ENCODE results near the gene PPP2R5A. TPM values are rescaled to one million over a fixed set of nuclear protein-coding genes. Genes with fewer than 3 reads are reported as not detected.
A peak's percentile ranks its signal among the peaks of the same experiment; 100 is the strongest.

The PPP2R5A gene
- total RNA-seq, 1 experiment from 2014 or later, result 65.3 TPM

GRCh38 chr1:212256369-212256768, 28.8 kb upstream of the PPP2R5A start:
- DNase-seq, result no peak
- Histone ChIP-seq H3K27me3 (ENCODE audit: control insufficient read depth, insufficient read depth, low read length) (no peaks in the 10 kb centered on the region), H3K36me3 (replicated peaks; ENCODE audit: control insufficient read depth, insufficient read depth, low read length) (no peaks in the 10 kb centered on the region), H3K4me3 (ENCODE audit: insufficient read depth, low read depth, low read length) (no peak overlapping the region)

- Histone ChIP-seq H3K4me3 (ENCODE audit: insufficient read depth, low read depth, low read length) (no peak overlapping the region), H3K27me3 (ENCODE audit: control insufficient read depth, insufficient read depth, low read length) (no peaks in the 10 kb centered on the region), H3K36me3 (replicated peaks; ENCODE audit: control insufficient read depth, insufficient read depth, low read length) (no peaks in the 10 kb centered on the region)
- DNase-seq, result no peak
Observed at GRCh38 chr1:212257157-212257556, 28.1 kb upstream of the PPP2R5A start.

GRCh38 chr1:212259693-212260480, 25.3 kb upstream of the PPP2R5A start:
- Histone ChIP-seq H3K27me3 (ENCODE audit: control insufficient read depth, insufficient read depth, low read length) (no peaks in the 10 kb centered on the region), H3K36me3 (replicated peaks; ENCODE audit: control insufficient read depth, insufficient read depth, low read length) (no peaks in the 10 kb centered on the region), H3K4me3 (ENCODE audit: insufficient read depth, low read depth, low read length) (no peak overlapping the region)
- DNase-seq, result no peak

GRCh38 chr1:212260557-212261355, 24.5 kb upstream of the PPP2R5A start:
- H3K36me3 ChIP-seq (replicated peaks; ENCODE audit: control insufficient read depth, insufficient read depth, low read length), result no peaks in the 10 kb centered on the region
- no peak for DNase-seq
- H3K4me3 ChIP-seq (ENCODE audit: insufficient read depth, low read depth, low read length), result no peak overlapping the region
- H3K27me3 ChIP-seq (ENCODE audit: control insufficient read depth, insufficient read depth, low read length), result no peaks in the 10 kb centered on the region

- DNase-seq, result no peak
- H3K36me3 ChIP-seq (replicated peaks; ENCODE audit: control insufficient read depth, insufficient read depth, low read length), result no peaks in the 10 kb centered on the region
- H3K4me3 ChIP-seq (ENCODE audit: insufficient read depth, low read depth, low read length), result no peak overlapping the region
- no peaks in the 10 kb centered on the region for H3K27me3 ChIP-seq (ENCODE audit: control insufficient read depth, insufficient read depth, low read length)
Observed at GRCh38 chr1:212261361-212261929, 23.8 kb upstream of the PPP2R5A start.

GRCh38 chr1:212267017-212267416, 18.2 kb upstream of the PPP2R5A start:
- no peak overlapping the region for H3K4me3 ChIP-seq (ENCODE audit: insufficient read depth, low read depth, low read length)
- DNase-seq, result no peak
- H3K27me3 ChIP-seq (ENCODE audit: control insufficient read depth, insufficient read depth, low read length), result no peaks in the 10 kb centered on the region
- H3K36me3 ChIP-seq (replicated peaks; ENCODE audit: control insufficient read depth, insufficient read depth, low read length), result no peaks in the 10 kb centered on the region

GRCh38 chr1:212267460-212267859, 17.8 kb upstream of the PPP2R5A start:
- no peak for DNase-seq
- H3K36me3 ChIP-seq (replicated peaks; ENCODE audit: control insufficient read depth, insufficient read depth, low read length), result no peaks in the 10 kb centered on the region
- no peak overlapping the region for H3K4me3 ChIP-seq (ENCODE audit: insufficient read depth, low read depth, low read length)
- H3K27me3 ChIP-seq (ENCODE audit: control insufficient read depth, insufficient read depth, low read length), result no peaks in the 10 kb centered on the region

GRCh38 chr1:212269306-212269705, 15.9 kb upstream of the PPP2R5A start:
- H3K36me3 ChIP-seq (replicated peaks; ENCODE audit: control insufficient read depth, insufficient read depth, low read length), result no peaks in the 10 kb centered on the region
- peak; percentile 43 for DNase-seq
- H3K4me3 ChIP-seq (ENCODE audit: insufficient read depth, low read depth, low read length), result no peak overlapping the region
- no peaks in the 10 kb centered on the region for H3K27me3 ChIP-seq (ENCODE audit: control insufficient read depth, insufficient read depth, low read length)

GRCh38 chr1:212270564-212270963, 14.6 kb upstream of the PPP2R5A start:
- Histone ChIP-seq H3K27me3 (ENCODE audit: control insufficient read depth, insufficient read depth, low read length) (no peaks in the 10 kb centered on the region), H3K4me3 (ENCODE audit: insufficient read depth, low read depth, low read length) (no peak overlapping the region), H3K36me3 (replicated peaks; ENCODE audit: control insufficient read depth, insufficient read depth, low read length) (no peaks in the 10 kb centered on the region)
- no peak for DNase-seq

- Histone ChIP-seq H3K27me3 (ENCODE audit: control insufficient read depth, insufficient read depth, low read length) (no peaks in the 10 kb centered on the region), H3K36me3 (replicated peaks; ENCODE audit: control insufficient read depth, insufficient read depth, low read length) (no peaks in the 10 kb centered on the region), H3K4me3 (ENCODE audit: insufficient read depth, low read depth, low read length) (no peak overlapping the region)
- DNase-seq, result no peak
Observed at GRCh38 chr1:212271234-212271633, 14.0 kb upstream of the PPP2R5A start.

- H3K36me3 ChIP-seq (replicated peaks; ENCODE audit: control insufficient read depth, insufficient read depth, low read length), result no peaks in the 10 kb centered on the region
- H3K27me3 ChIP-seq (ENCODE audit: control insufficient read depth, insufficient read depth, low read length), result no peaks in the 10 kb centered on the region
- no peak for DNase-seq
- H3K4me3 ChIP-seq (ENCODE audit: insufficient read depth, low read depth, low read length), result no peak overlapping the region
Observed at GRCh38 chr1:212271823-212272485, 13.3 kb upstream of the PPP2R5A start.

GRCh38 chr1:212281590-212281989, 3.6 kb upstream of the PPP2R5A start:
- Histone ChIP-seq H3K27me3 (ENCODE audit: control insufficient read depth, insufficient read depth, low read length) (no peaks in the 10 kb centered on the region), H3K36me3 (replicated peaks; ENCODE audit: control insufficient read depth, insufficient read depth, low read length) (no peaks in the 10 kb centered on the region), H3K4me3 (ENCODE audit: insufficient read depth, low read depth, low read length) (no peak overlapping the region)
- DNase-seq, result no peak

GRCh38 chr1:212283741-212284140, 1.5 kb upstream of the PPP2R5A start:
- Histone ChIP-seq H3K4me3 (ENCODE audit: insufficient read depth, low read depth, low read length) (no peak overlapping the region), H3K27me3 (ENCODE audit: control insufficient read depth, insufficient read depth, low read length) (no peaks in the 10 kb centered on the region), H3K36me3 (replicated peaks; ENCODE audit: control insufficient read depth, insufficient read depth, low read length) (no peaks in the 10 kb centered on the region)
- no peak for DNase-seq

GRCh38 chr1:212284332-212284743, 872 bp upstream of the PPP2R5A start:
- DNase-seq, result no peak
- no peaks in the 10 kb centered on the region for H3K27me3 ChIP-seq (ENCODE audit: control insufficient read depth, insufficient read depth, low read length)
- H3K4me3 ChIP-seq (ENCODE audit: insufficient read depth, low read depth, low read length), result peak overlapping the region; percentile 85
- no peaks in the 10 kb centered on the region for H3K36me3 ChIP-seq (replicated peaks; ENCODE audit: control insufficient read depth, insufficient read depth, low read length)

All from H7 (cell line).